IPS-18c (cell line): ENCODE results near the gene ZNF407.

Source experiments
- H3K4me3 ChIP-seq: 2 replicates; pipeline ENCODE4 v1.7.0; 2013; ENCODE audit warnings: low read depth, mild to moderate bottlenecking, low read length, moderate library complexity; ENCODE audit not compliant: insufficient read depth
- H3K9me3 ChIP-seq: one replicate; pipeline ENCODE4 v1.6.1; 2013; ENCODE audit warnings: mild to moderate bottlenecking, low read length, moderate library complexity; ENCODE audit not compliant: control insufficient read depth, insufficient read depth

ZNF407 gene

GRCh38 chr18:74804677-74805076 is 207.0 kb downstream of the ZNF407 start:
- Histone ChIP-seq H3K9me3 (no peaks in the 10 kb centered on the region), H3K4me3 (no peak overlapping the region)

GRCh38 chr18:74806073-74806472 is 208.4 kb downstream of the ZNF407 start:
- H3K4me3 ChIP-seq: no peak overlapping the region

DNA sequence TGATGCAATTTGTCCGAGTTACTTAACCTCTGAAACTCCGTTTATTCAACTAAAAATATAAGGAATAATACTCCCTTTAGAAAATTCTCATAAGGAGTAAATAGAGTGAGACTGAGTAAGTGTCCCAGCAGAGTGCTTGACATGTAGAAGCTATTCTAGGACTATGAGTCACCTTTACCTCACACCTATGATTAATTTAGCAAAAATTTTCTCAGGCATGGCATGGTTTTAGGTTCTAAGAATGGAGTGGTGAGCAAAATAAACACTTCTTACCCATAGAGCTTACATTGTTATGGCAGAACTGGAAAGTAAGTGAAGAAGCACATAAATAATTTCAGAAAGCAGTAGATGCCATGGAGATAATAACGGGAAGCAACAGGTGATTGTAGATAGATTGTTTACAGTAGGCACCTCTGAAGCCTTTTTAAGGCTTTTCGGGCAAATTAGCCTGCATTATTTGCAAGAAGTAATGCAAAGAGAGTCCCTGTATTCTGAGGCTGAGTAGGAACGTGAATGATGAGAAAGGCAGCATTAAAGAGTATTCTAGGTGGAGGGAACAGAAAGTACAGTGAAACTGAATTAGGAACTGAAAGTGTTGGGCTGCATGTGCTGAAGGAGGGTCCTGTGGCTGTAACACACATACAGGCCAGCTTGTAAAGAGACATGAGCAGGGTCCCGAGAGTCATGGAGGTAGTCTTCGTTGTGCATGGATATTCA is 209.2 kb downstream of the ZNF407 start:
- H3K4me3 ChIP-seq: no peak overlapping the region
- no peaks in the 10 kb centered on the region for H3K9me3 ChIP-seq

More at GRCh38 chr18:74806073-74806472, 208.4 kb downstream of the ZNF407 start:
- no peaks in the 10 kb centered on the region for H3K9me3 ChIP-seq

GRCh38 chr18:74817576-74817975 is 219.9 kb downstream of the ZNF407 start:
- Histone ChIP-seq H3K9me3 (no peaks in the 10 kb centered on the region), H3K4me3 (no peak overlapping the region)

- no peaks in the 10 kb centered on the region for H3K9me3 ChIP-seq
- no peak overlapping the region for H3K4me3 ChIP-seq
Observed at GRCh38 chr18:74818516-74819175, 221.0 kb downstream of the ZNF407 start.

GRCh38 chr18:74819433-74820059 is 221.9 kb downstream of the ZNF407 start:
- no peaks in the 10 kb centered on the region for H3K9me3 ChIP-seq
- no peak overlapping the region for H3K4me3 ChIP-seq

- Histone ChIP-seq H3K4me3 (no peak overlapping the region), H3K9me3 (no peaks in the 10 kb centered on the region)
Observed at GRCh38 chr18:74820160-74820780, 222.6 kb downstream of the ZNF407 start.

GRCh38 chr18:74825460-74825859 is 227.8 kb downstream of the ZNF407 start:
- Histone ChIP-seq H3K9me3 (no peaks in the 10 kb centered on the region), H3K4me3 (no peak overlapping the region)

- H3K9me3 ChIP-seq: no peaks in the 10 kb centered on the region
- H3K4me3 ChIP-seq: no peak overlapping the region
Observed at GRCh38 chr18:74826572-74826971, 228.9 kb downstream of the ZNF407 start.

DNA sequence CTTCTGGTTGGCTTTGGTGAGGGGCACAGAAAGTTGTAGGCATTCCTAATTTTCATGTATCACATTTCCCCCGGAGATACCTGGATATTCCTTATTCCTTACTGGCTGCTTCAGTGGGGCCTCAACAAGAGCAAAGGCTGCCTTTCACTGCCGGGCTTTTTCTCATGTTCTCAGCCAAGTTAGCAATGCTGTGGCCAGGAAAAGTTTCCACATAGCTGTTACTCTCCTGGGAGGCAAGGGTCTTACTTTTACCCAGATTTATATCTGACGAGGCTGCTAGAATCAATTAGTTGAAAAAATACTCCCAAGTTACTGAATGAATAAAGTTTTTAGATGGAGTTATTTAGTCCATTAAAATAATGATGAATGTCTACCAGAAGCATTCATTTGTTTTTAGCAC is 230.5 kb downstream of the ZNF407 start:
- Histone ChIP-seq H3K9me3 (no peaks in the 10 kb centered on the region), H3K4me3 (no peak overlapping the region)

GRCh38 chr18:74831571-74832250 is 234.0 kb downstream of the ZNF407 start:
- Histone ChIP-seq H3K9me3 (no peaks in the 10 kb centered on the region), H3K4me3 (no peak overlapping the region)

DNA sequence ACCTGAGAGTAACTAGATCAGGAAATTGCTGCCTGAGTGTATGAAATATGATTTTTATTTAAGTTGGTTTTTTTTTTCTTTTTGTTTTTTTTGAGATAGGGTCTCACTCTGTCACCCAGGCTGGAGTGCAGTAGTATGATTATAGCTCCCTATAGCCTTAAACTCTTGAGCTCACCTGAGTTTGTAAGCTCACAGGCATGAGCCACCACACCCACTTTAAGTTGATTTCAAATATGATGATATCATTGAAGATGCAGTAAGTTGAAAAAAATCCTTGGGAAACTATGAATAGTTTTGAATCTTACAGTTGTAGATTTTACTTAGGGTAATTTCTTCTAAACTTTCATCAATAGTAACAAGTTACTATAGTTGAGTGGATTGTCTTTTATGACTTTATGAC is 234.7 kb downstream of the ZNF407 start:
- Histone ChIP-seq H3K4me3 (no peak overlapping the region), H3K9me3 (no peaks in the 10 kb centered on the region)

GRCh38 chr18:74832999-74833398 is 235.3 kb downstream of the ZNF407 start:
- Histone ChIP-seq H3K9me3 (no peaks in the 10 kb centered on the region), H3K4me3 (no peak overlapping the region)

DNA sequence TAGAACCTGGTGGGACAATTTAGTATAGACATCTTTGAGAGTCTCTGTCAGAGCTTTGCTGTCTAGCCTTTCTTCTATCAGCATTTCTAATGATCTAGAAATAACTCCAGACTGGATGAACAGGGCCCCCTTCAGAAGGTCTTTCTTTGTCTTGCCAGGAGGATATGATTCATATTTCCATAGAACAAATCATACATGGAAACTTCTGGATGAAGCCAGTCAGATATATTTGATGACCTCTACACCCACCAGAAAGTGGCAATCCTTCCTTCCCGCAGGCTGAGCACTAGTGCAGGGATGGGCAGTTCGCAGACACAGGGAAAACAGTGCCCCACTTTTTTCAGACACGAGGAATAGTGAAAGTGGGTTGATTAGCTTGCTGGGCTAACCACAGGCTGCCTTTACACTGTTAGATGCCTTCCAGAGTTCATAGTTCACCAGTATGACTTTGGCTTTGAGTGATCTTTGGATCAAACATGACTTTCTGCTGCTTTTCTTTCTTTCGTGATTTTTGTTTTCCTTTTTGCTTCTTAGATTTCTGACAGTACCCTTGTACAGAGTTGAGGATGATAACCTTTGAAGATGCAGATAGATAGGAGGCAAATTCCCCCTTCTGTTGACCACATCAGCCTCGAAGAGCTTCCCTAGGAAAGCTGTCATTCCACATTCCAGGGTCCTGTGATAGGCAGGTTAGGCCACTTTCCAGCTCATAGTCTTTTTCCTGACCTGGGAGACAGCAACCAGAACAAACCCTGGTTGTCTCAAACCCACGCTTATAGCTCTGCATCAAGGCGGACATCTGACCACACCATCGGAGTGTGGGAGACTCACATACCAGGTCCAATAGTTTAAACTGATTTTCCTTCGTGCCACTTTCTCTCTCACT is 237.0 kb downstream of the ZNF407 start:
- no peak overlapping the region for H3K4me3 ChIP-seq
- no peaks in the 10 kb centered on the region for H3K9me3 ChIP-seq

- H3K9me3 ChIP-seq: no peaks in the 10 kb centered on the region
- H3K4me3 ChIP-seq: no peak overlapping the region
Observed at GRCh38 chr18:74836296-74837139, 238.8 kb downstream of the ZNF407 start.
